Measurements from ENCODE around the gene AP3B2.

GRCh38 chr15:82664021-82664420 lies 45.7 kb downstream of the AP3B2 start:
- TF ChIP-seq CTCF (IDR thresholded peaks at IDR 0.05): no peak
- no peak for TF ChIP-seq EP300 (IDR thresholded peaks at IDR 0.05; ENCODE audit: low read depth)
- no peak for TF ChIP-seq POLR2A (IDR thresholded peaks at IDR 0.05)
- TF ChIP-seq POLR2AphosphoS5 (IDR thresholded peaks at IDR 0.05): no peak

Measured in transverse colon (tissue), 4 donors.